Endothelial cell of umbilical vein (primary cell): ENCODE results near the gene CTRB2. TPM values are rescaled to one million over a fixed set of nuclear protein-coding genes. Genes with fewer than 3 reads are reported as not detected.
A peak's percentile ranks its signal among the peaks of the same experiment; 100 is the strongest.

Experiments
- BruUV-seq: library from RNA; stranded (reverse); fragments of 400-500 nt; replicated peaks from 2 replicates; lab custom pipeline; 2021; lab: Mats Ljungman, UMichigan
- CTCF ChIA-PET: fragments of 300-600, 350-600 bp; sonication (Branson Sonifier 250); formaldehyde crosslinking; loops from one replicate; lab custom pipeline; 2021; ENCODE audit warnings: antibody characterized with exemption, inconsistent platforms; lab: Charles Lee
- POLR2A ChIA-PET: fragments of 300-600, 350-600 bp; sonication (Branson Sonifier 250); formaldehyde crosslinking; loops from one replicate; lab custom pipeline; 2021; ENCODE audit warnings: antibody characterized with exemption, inconsistent platforms; lab: Charles Lee
- DNase-seq: peaks from one replicate; pipeline ENCODE4 v3.0.0-alpha.2; 2011; ENCODE audit warnings: low read depth, low spot score
- FAIRE-seq: peaks from 2 replicates; lab custom pipeline; 2011; peaks lifted over from hg19 to GRCh38; lab: Jason Lieb, UNC
- H2AFZ ChIP-seq: 2 replicates; pipeline ENCODE4 v1.6.0; 2012; ENCODE audit warnings: low read depth, low read length, control low read depth, inconsistent platforms
- H3K27ac ChIP-seq: 2 replicates; pipeline ENCODE4 v1.5.1; 2011; ENCODE audit warnings: low read depth, mild to moderate bottlenecking, control low read depth, low read length, moderate library complexity; ENCODE audit not compliant: insufficient read depth
- H3K27me3 ChIP-seq, 2 experiments: 2 replicates each; pipeline versions ENCODE4 v1.6.0 to v1.6.1; 2011; ENCODE audit warnings: low read length in 2 of 2, mixed read lengths in 1 of 2; ENCODE audit not compliant: control insufficient read depth in 2 of 2, insufficient read depth in 2 of 2
- H3K36me3 ChIP-seq, 2 experiments: 2 replicates in 1 of 2; 3 replicates in 1 of 2; pipeline ENCODE4 v1.5.1; 2011; ENCODE audit warnings: low read length in 2 of 2, mild to moderate bottlenecking in 1 of 2, moderate library complexity in 1 of 2; ENCODE audit not compliant: control insufficient read depth in 2 of 2, insufficient read depth in 2 of 2; ENCODE audit errors: extremely low read depth in 1 of 2
- H3K4me1 ChIP-seq: 3 replicates; pipeline ENCODE4 v1.5.1; 2011; ENCODE audit warnings: mild to moderate bottlenecking, low read length; ENCODE audit not compliant: control insufficient read depth, insufficient read depth; ENCODE audit errors: extremely low read depth
- H3K4me2 ChIP-seq: 2 replicates; pipeline ENCODE4 v1.6.1; 2011; ENCODE audit warnings: low read length, control low read depth, mixed read lengths; ENCODE audit not compliant: insufficient read depth
- H3K4me3 ChIP-seq, 3 experiments: fragments of 200-600 bp in 1 of 3; sonication (generic), shearing (Covaris generic) in 1 of 3; replicated peaks in 1 of 3; 2 replicates each; pipeline ENCODE4 v1.5.1; 2011 to 2016; ENCODE audit warnings: control low read depth in 3 of 3, low read length in 3 of 3, mild to moderate bottlenecking in 2 of 3, inconsistent platforms in 1 of 3, low read depth in 1 of 3, moderate library complexity in 1 of 3; ENCODE audit not compliant: insufficient read depth in 1 of 3
- H3K79me2 ChIP-seq: 2 replicates; pipeline ENCODE4 v1.6.0; 2012; ENCODE audit warnings: low read length, inconsistent platforms; ENCODE audit not compliant: control insufficient read depth, insufficient read depth
- H3K9ac ChIP-seq: replicated peaks from 2 replicates; pipeline ENCODE3; 2011; ENCODE audit warnings: low read length, control low read depth; ENCODE audit not compliant: insufficient read depth; ENCODE audit errors: extremely low read depth
- H3K9me1 ChIP-seq: replicated peaks from 3 replicates; pipeline ENCODE4 v1.6.0; 2011; ENCODE audit warnings: mild to moderate bottlenecking, low read length; ENCODE audit not compliant: control insufficient read depth, insufficient read depth; ENCODE audit errors: extremely low read depth
- H3K9me3 ChIP-seq: replicated peaks from 2 replicates; pipeline ENCODE4 v1.5.1; 2012; ENCODE audit warnings: low read length, inconsistent platforms; ENCODE audit not compliant: control insufficient read depth, insufficient read depth
- H4K20me1 ChIP-seq: replicated peaks from 2 replicates; pipeline ENCODE3; 2011; ENCODE audit warnings: mild to moderate bottlenecking, low read length; ENCODE audit not compliant: control insufficient read depth, insufficient read depth; ENCODE audit errors: extremely low read depth
- MYC ChIP-seq: IDR thresholded peaks from one replicate; pipeline ENCODE4 v1.6.1; 2011; ENCODE audit warnings: mild to moderate bottlenecking, low read depth, low read length
- POLR2A ChIP-seq: IDR thresholded peaks from 2 replicates; pipeline ENCODE4 v1.6.1; 2012; ENCODE audit warnings: low read depth, mild to moderate bottlenecking, control low read depth, low read length
- POLR2AphosphoS5 ChIP-seq: IDR thresholded peaks from 2 replicates; pipeline ENCODE4 v1.6.1; 2012; ENCODE audit warnings: low read depth, mild to moderate bottlenecking, control low read depth, low read length, moderate library complexity; ENCODE audit not compliant: insufficient read depth
- dilution Hi-C: fragments of 300-500 bp; cut with MboI; formaldehyde crosslinking; loops from one replicate; pipeline ENCODE4 v1.15.0; 2019; ENCODE audit warnings: low sequenced_read_pairs; ENCODE audit not compliant: extremely low pct_ligation_motif_present
- intact Hi-C: fragments of 100-400 bp; cut with micrococcal nuclease; formaldehyde crosslinking; loops from one replicate; pipeline ENCODE4 v1.10.0; 2022
- polyA plus RNA-seq, 4 experiments: library from polyadenylated mRNA; depleted of rRNA in 3 of 4; stranded (reverse) in 3 of 4; unstranded in 1 of 4; fragments of >200 nt; gene quantifications; 2 replicates each; pipeline versions ENCODE4 v1.2.1 to v1.2.3, GENCODE V29; 2011 to 2012; ENCODE audit warnings: missing spikeins in 1 of 4
- total RNA-seq: library from RNA; stranded (reverse); gene quantifications from 2 replicates; pipeline ENCODE4 v1.2.3, GENCODE V29; 2021

CTRB2 gene
- total and polyA plus RNA-seq, 2 donors (not counting 3 experiments of a cell fraction or from before 2014, with no cell fraction given): not detected

DNA sequence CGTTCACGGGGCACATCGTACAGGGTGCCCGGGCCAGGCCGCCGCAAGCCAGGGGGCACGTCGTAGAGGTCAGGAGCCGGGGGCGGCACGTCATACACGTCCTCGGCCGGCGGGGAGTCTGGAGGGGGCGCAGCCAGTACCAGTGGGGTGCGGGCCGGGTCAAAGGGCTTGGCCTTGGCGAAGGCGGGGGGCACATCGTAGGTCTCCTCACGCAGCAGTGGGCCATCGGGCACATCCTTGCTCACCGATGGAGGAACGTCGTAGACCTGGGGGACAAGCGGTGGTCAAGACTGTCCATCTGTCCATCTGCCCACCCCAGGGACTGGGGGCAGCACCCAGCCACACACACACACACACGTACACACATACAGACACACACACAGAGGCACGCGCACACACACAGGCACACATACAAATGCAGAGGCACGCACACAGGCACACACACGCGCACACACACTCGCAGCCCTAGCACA lies 28.8 kb upstream of the CTRB2 start:
- DNase-seq (no peak), FAIRE-seq (no peak)
- Histone ChIP-seq H2AFZ (no peak overlapping the region), H3K36me3 (peaks cover 39 to 67% of the 10 kb centered on the region in 2 experiments), H3K4me3 (no peak overlapping the region), H3K4me1 (peaks cover 9% of the 10 kb centered on the region), H3K9ac (no peak overlapping the region), H3K4me2 (no peak overlapping the region), H3K9me1 (no peaks in the 10 kb centered on the region), H3K79me2 (peaks cover 75% of the 10 kb centered on the region), H3K27me3 (no peaks in the 10 kb centered on the region), H3K27ac (no peak overlapping the region), H3K9me3 (no peaks in the 10 kb centered on the region), H4K20me1 (peaks cover 2% of the 10 kb centered on the region)
- dilution Hi-C loops (no loop called here), intact Hi-C loops (loop anchor here (2.0 kb wide), 1 partner anchor 15 kb away; the partner anchor contains the start of gene BCAR1)
- CTCF ChIA-PET: interaction anchor here (1.2 to 6.5 kb wide), 4 partner anchors 10 to 168 kb away, joined by 3 to 120 read pairs (median 46); no protein-coding TSS in a partner anchor
- POLR2A ChIA-PET: no interaction called here
- no TSS peak for BruUV-seq
- TF ChIP-seq POLR2A (peak; percentile 61), MYC (no peak), POLR2AphosphoS5 (peak; percentile 8)

DNA sequence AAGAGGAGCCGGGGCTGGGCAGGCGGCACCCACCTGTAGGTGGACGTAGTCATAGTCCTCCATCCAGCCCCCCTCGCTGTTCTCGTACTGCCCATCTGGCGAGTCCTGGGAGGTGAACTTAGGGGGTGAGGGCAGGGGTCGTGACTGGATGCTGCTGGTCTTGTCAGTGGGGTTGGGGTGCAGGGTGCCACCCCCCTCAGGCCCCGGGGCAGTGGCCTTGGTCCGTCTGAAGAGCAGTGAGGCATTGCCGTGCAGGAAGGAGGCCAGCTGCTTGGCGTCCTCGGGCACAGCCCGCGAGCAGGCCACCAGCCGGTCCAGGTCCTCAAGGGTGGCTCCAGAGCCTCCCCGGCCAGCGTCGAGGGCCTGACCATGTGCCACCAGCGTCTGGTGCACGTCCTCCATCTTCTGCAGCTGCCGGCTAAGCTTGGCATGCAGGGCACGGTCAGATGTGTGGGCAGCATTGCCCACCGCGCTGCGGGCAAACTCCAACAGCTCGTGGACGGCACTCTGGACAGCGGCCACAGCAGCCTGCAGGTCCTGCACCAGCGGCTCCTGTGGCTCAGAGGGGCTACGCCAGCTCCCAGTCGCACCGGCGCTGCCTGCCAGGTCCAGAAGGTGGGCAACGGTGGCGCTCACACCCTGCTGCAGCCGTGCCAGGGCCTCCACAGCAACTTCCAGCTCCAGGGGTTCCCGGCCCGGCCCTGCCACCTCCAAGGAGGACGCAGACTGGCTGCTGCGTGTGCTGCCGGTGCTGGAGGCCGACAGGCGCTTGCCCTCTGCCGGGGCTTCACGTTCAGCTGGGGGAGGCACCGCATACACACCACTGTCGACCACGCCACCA lies 28.1 kb upstream of the CTRB2 start:
- BruUV-seq: TSS peak; percentile 25
- TF ChIP-seq POLR2A (no peak), POLR2AphosphoS5 (peak; percentile 36)
- Histone ChIP-seq H3K4me3 (no peak overlapping the region), H3K79me2 (peaks cover 71% of the 10 kb centered on the region), H3K27ac (no peak overlapping the region), H3K9me1 (no peaks in the 10 kb centered on the region), H3K27me3 (no peaks in the 10 kb centered on the region), H3K4me2 (no peak overlapping the region), H4K20me1 (peaks cover 2% of the 10 kb centered on the region), H3K9me3 (no peaks in the 10 kb centered on the region), H3K4me1 (peaks cover 6% of the 10 kb centered on the region), H3K9ac (no peak overlapping the region), H2AFZ (no peak overlapping the region), H3K36me3 (peaks cover 42 to 68% of the 10 kb centered on the region in 2 experiments)
- FAIRE-seq: no peak
- intact Hi-C loops (loop anchor here (1.0 to 2.0 kb wide), 4 partner anchors 10 to 167 kb away; partner anchors contain the start of gene BCAR1), dilution Hi-C loops (no loop called here)
- ChIA-PET CTCF (interaction anchor here (1.5 to 6.5 kb wide), 12 partner anchors 10 to 168 kb away, joined by 5 to 120 read pairs (median 12); partner anchors contain the start of gene BCAR1), POLR2A (no interaction called here)
- no peak for DNase-seq
